Measurements from ENCODE around the gene FPR3.

GRCh38 chr19:51824281-51825005 is 29.5 kb downstream of the FPR3 start:
- TF ChIP-seq POLR2AphosphoS5 (IDR thresholded peaks at IDR 0.05; ENCODE audit: low read depth, low read length) (no peak), TAF1 (IDR thresholded peaks at IDR 0.05; ENCODE audit: low read depth, low read length) (no peak), POLR2A (IDR thresholded peaks at IDR 0.05; ENCODE audit: low read depth, low read length) (no peak)

Measured in GM12891 (cell line).